HepG2 (cell line): ENCODE data around the gene SAPCD1. TPM values are rescaled to one million over a fixed set of nuclear protein-coding genes. Genes with fewer than 3 reads are reported as not detected.

Experiments
- ATAC-seq: fragments of 200-7000 bp; cut with Tn5 transposase; 3 replicates; pipeline ENCODE4 v1.9.1; 2020; ENCODE audit warnings: mild to moderate bottlenecking, moderate library complexity
- BruUV-seq: library from RNA; stranded (reverse); fragments of 400-500 nt; replicated peaks from 2 replicates; lab custom pipeline; 2021; lab: Mats Ljungman, UMichigan
- CTCF ChIA-PET: fragments of 300-600 bp; formaldehyde crosslinking; extraction: SDS; loops from one replicate; lab custom pipeline; 2021; ENCODE audit warnings: low total read pairs, inconsistent platforms, low intra/inter-chr PET ratio; lab: Yijun Ruan, JAX
- POLR2A ChIA-PET: fragments of 350-600 bp; sonication (Branson Sonifier 250); formaldehyde crosslinking; loops from one replicate; lab custom pipeline; 2020; ENCODE audit warnings: antibody characterized with exemption, inconsistent platforms; lab: Yijun Ruan, JAX
- DNase-seq: peaks from one replicate; pipeline ENCODE4 v3.0.0-alpha.2; 2015; ENCODE audit warnings: low spot score
- FAIRE-seq: peaks from 3 replicates; lab custom pipeline; 2011; peaks lifted over from hg19 to GRCh38; lab: Jason Lieb, UNC
- H2AFZ ChIP-seq: one replicate; pipeline ENCODE4 v1.6.1; 2011; ENCODE audit warnings: low read length, inconsistent platforms
- H3K27ac ChIP-seq: fragments of 300-600 bp; 3 replicates; pipeline ENCODE4 v1.8.0; 2011; ENCODE audit warnings: mixed run types, mild to moderate bottlenecking, mixed read lengths, low read length, inconsistent platforms; ENCODE audit not compliant: insufficient read depth; ENCODE audit errors: extremely low read length
- H3K27me3 ChIP-seq, 2 experiments: fragments of 200-600 bp in 1 of 2; 2 replicates in 1 of 2; 3 replicates in 1 of 2; pipeline versions ENCODE4 v1.6.0 to v1.8.0; 2011; ENCODE audit warnings: low read length in 2 of 2, mild to moderate bottlenecking in 2 of 2, moderate library complexity in 2 of 2, inconsistent platforms in 1 of 2; ENCODE audit not compliant: insufficient read depth in 2 of 2, control insufficient read depth in 1 of 2
- H3K36me3 ChIP-seq, 2 experiments: fragments of 200-600 bp in 1 of 2; replicated peaks in 1 of 2; 2 replicates in 1 of 2; 3 replicates in 1 of 2; pipeline versions ENCODE4 v1.5.1 to v1.8.0; 2011; ENCODE audit warnings: low read length in 2 of 2, inconsistent platforms in 1 of 2; ENCODE audit not compliant: insufficient read depth in 2 of 2, control insufficient read depth in 1 of 2
- H3K4me1 ChIP-seq: 2 replicates; pipeline ENCODE4 v1.5.1; 2012; ENCODE audit warnings: low read length, inconsistent platforms; ENCODE audit not compliant: insufficient read depth
- H3K4me2 ChIP-seq: 2 replicates; pipeline ENCODE4 v1.6.0; 2011; ENCODE audit warnings: low read depth, low read length, inconsistent platforms
- H3K4me3 ChIP-seq, 3 experiments: fragments of 200-600 bp in 1 of 3; sonication (generic), shearing (Covaris generic) in 1 of 3; replicated peaks in 1 of 3; 2 replicates each; pipeline ENCODE4 v1.5.1; 2011 to 2016; ENCODE audit warnings: low read length in 3 of 3, inconsistent platforms in 2 of 3, low read depth in 2 of 3, mild to moderate bottlenecking in 2 of 3, control low read depth in 1 of 3, mixed read lengths in 1 of 3; ENCODE audit not compliant: insufficient read depth in 1 of 3
- H3K79me2 ChIP-seq: one replicate; pipeline ENCODE4 v1.6.1; 2011; ENCODE audit warnings: low read length, inconsistent platforms; ENCODE audit not compliant: insufficient read depth
- H3K9ac ChIP-seq: 2 replicates; pipeline ENCODE4 v1.6.0; 2011; ENCODE audit warnings: mild to moderate bottlenecking, low read depth, low read length, inconsistent platforms; ENCODE audit not compliant: insufficient read depth
- H3K9me3 ChIP-seq: 2 replicates; pipeline ENCODE4 v1.5.1; 2012; ENCODE audit warnings: mild to moderate bottlenecking, low read length
- H4K20me1 ChIP-seq: 2 replicates; pipeline ENCODE4 v1.6.0; 2011; ENCODE audit warnings: inconsistent platforms, mild to moderate bottlenecking, low read length, moderate library complexity; ENCODE audit not compliant: insufficient read depth
- GLI4 ChIP-seq: sonication (generic); formaldehyde crosslinking; IDR thresholded peaks from 2 replicates; pipeline ENCODE4 v1.5.1; 2020; ENCODE audit warnings: missing genetic modification reagents, mild to moderate bottlenecking, moderate library complexity, borderline replicate concordance
- HOXA3 ChIP-seq: sonication (generic); formaldehyde crosslinking; IDR thresholded peaks from 2 replicates; pipeline ENCODE4 v1.5.0; 2020; ENCODE audit warnings: missing genetic modification reagents
- KAT8 ChIP-seq: IDR thresholded peaks from 2 replicates; pipeline ENCODE4 v1.6.1; 2016; ENCODE audit warnings: missing genetic modification reagents, missing compliant biosample characterization
- POLR2G ChIP-seq: fragments of 200-400 bp; formaldehyde crosslinking; IDR thresholded peaks from 2 replicates; pipeline ENCODE4 v1.6.1; 2018; ENCODE audit warnings: mild to moderate bottlenecking, low read depth, low read length, moderate library complexity
- RBFOX2 ChIP-seq: fragments of 200-400 bp; formaldehyde crosslinking; IDR thresholded peaks from 2 replicates; pipeline ENCODE4 v1.6.1; 2017; ENCODE audit warnings: low read depth, mild to moderate bottlenecking, low read length
- TBP ChIP-seq: sonication (generic); formaldehyde crosslinking; IDR thresholded peaks from 2 replicates; pipeline ENCODE4 v1.5.0; 2020; ENCODE audit warnings: missing genetic modification reagents
- WGBS: methylation state at CpG from one replicate; pipeline ENCODE4 v1.1.6; 2017; ENCODE audit warnings: low lambda C conversion rate; 5-methylcytosine and 5-hydroxymethylcytosine counted together
- in situ Hi-C: cut with HindIII; loops from 2 replicates; pipeline ENCODE4 v1.10.0; 2017; ENCODE audit warnings: low pct_unique_long_range_greater_than_20kb; ENCODE audit not compliant: extremely low pct_ligation_motif_present
- intact Hi-C: fragments of 100-400 bp; cut with micrococcal nuclease; formaldehyde crosslinking; loops from one replicate; pipeline ENCODE4 v1.10.0; 2022; ENCODE audit not compliant: unreplicated experiment
- polyA plus RNA-seq, 8 experiments: library from polyadenylated mRNA; depleted of rRNA in 3 of 8; stranded (reverse) in 7 of 8; unstranded in 1 of 8; fragments of >200 nt; fragmentation: Illumina TruSeq in 4 of 8; extraction: Trizol in 4 of 8; gene quantifications; 2 replicates each; pipeline versions ENCODE4 v1.2.1 to v1.2.3, GENCODE V29; 2011 to 2016; ENCODE audit warnings: low read depth in 4 of 8, missing spikeins in 1 of 8, mixed read lengths in 1 of 8; ENCODE audit not compliant: insufficient read depth in 1 of 8
- total RNA-seq, 5 experiments: library from RNA; depleted of rRNA; stranded (reverse); fragments of >200 nt; fragmentation: Illumina TruSeq; extraction: Trizol; gene quantifications; 2 replicates each; pipeline ENCODE4 v1.2.3, GENCODE V29; 2016; ENCODE audit warnings: low read depth in 1 of 5
- TF ChIP-seq, protein P1 (sequence below), 2 experiments: sonication (generic) in 1 of 2; formaldehyde crosslinking in 1 of 2; IDR thresholded peaks; 2 replicates each; pipeline versions ENCODE4 v1.4.0 to v1.6.1; 2018 to 2020; ENCODE audit warnings: missing genetic modification reagents in 2 of 2, borderline replicate concordance in 1 of 2, low read depth in 1 of 2, mild to moderate bottlenecking in 1 of 2, missing biosample characterization in 1 of 2

SAPCD1 gene
- total and polyA plus RNA-seq, 2 of the 13 experiments (the other 11 are each of a cell fraction or from before 2014, with no cell fraction given): 2.5 to 3.9 TPM

DNA sequence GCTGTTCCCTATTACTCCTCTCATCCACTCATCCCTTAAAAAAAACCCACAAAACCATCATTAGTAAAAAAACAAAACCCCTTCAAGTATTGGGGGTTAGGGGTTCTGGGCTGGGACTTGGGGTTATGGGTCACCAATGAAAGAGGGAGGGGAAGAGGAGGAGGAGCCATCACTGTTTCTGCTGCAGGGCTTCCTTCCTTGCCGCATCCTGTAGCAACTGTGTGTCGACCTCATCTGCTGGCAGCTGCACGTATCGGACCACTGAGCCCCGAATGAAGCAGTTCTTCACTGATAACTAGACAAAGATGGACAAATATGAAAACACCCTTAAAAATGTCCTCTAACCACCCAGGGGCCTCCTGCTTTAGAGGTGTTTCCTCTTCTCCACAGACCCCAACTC is 35.1 kb downstream of the SAPCD1 start:
- FAIRE-seq (no peak), ATAC-seq (no peak), DNase-seq (no peak)
- Histone ChIP-seq H3K27ac (no peak overlapping the region), H3K4me3 (no peak overlapping the region), H4K20me1 (no peaks in the 10 kb centered on the region), H3K27me3 (no peaks in the 10 kb centered on the region; a peak in 1 of 5 replicates), H2AFZ (no peak overlapping the region), H3K9ac (no peak overlapping the region), H3K79me2 (peaks cover 22% of the 10 kb centered on the region), H3K4me2 (no peak overlapping the region), H3K9me3 (no peaks in the 10 kb centered on the region), H3K36me3 (peaks cover 0 to 18% of the 10 kb centered on the region in 2 experiments; a peak in 4 of 5 replicates), H3K4me1 (peaks cover 25% of the 10 kb centered on the region)
- no peak for TF ChIP-seq KAT8 (CRISPR knock-in tag)
- no peak for TF ChIP-seq TBP (CRISPR knock-in tag)
- TF ChIP-seq RBFOX2: 0 out of 2 replicates have a peak, but pooled peaks have one; percentile 13
- TF ChIP-seq HOXA3 (CRISPR knock-in tag): no peak
- TF ChIP-seq POLR2G: no peak
- TF ChIP-seq GLI4 (CRISPR knock-in tag): no peak
- intact Hi-C loops: no loop called here
- no TSS peak for BruUV-seq
- 98% methylated on average over 5 of the region's 5 CpGs for WGBS
- in situ Hi-C loops: no loop called here
- ChIA-PET POLR2A (interaction anchor here (1.1 to 4.3 kb wide), 3 partner anchors 9 to 60 kb away, joined by 3 to 47 read pairs (median 6); partner anchors contain the start of genes CLIC1, LSM2 and MSH5), CTCF (no interaction called here)

DNA sequence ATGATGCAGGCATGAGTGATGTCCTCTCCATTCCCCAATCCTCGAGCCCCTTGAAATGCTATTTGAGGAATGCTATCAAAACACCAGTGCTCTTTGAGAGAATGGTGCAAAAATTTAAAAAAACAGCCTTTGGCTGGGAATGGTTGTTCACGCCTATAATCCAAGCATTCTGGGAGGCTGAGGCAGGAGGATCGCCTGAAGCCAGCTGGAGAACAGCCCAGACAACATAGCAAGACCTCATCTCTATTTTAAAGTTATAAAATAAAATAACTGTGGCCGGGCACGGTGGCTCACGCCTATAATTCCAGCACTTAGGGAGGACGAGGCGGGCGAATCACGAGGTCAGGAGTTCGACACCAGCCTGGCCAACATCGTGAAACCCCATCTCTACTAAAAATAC is 37.3 kb downstream of the SAPCD1 start:
- intact Hi-C loops: no loop called here
- Histone ChIP-seq H3K9ac (no peak overlapping the region), H3K4me1 (peaks cover 6% of the 10 kb centered on the region), H4K20me1 (no peaks in the 10 kb centered on the region), H3K79me2 (peaks cover 7% of the 10 kb centered on the region), H3K36me3 (peaks cover 0 to 20% of the 10 kb centered on the region in 2 experiments; a peak in 3 of 5 replicates), H3K27ac (no peak overlapping the region), H3K27me3 (no peaks in the 10 kb centered on the region; a peak in 1 of 5 replicates), H2AFZ (no peak overlapping the region), H3K4me3 (no peak overlapping the region), H3K9me3 (no peaks in the 10 kb centered on the region), H3K4me2 (no peak overlapping the region)
- ATAC-seq (no peak), DNase-seq (no peak), FAIRE-seq (no peak)
- in situ Hi-C loops: no loop called here
- BruUV-seq: no TSS peak
- CTCF ChIA-PET: no interaction called here
- POLR2A ChIA-PET: interaction anchor here (1.2 to 1.5 kb wide), 2 partner anchors 7 to 28 kb away, joined by 5 to 6 read pairs; partner anchors contain the start of genes HSPA1B and LSM2
- TF ChIP-seq, protein P1, sequence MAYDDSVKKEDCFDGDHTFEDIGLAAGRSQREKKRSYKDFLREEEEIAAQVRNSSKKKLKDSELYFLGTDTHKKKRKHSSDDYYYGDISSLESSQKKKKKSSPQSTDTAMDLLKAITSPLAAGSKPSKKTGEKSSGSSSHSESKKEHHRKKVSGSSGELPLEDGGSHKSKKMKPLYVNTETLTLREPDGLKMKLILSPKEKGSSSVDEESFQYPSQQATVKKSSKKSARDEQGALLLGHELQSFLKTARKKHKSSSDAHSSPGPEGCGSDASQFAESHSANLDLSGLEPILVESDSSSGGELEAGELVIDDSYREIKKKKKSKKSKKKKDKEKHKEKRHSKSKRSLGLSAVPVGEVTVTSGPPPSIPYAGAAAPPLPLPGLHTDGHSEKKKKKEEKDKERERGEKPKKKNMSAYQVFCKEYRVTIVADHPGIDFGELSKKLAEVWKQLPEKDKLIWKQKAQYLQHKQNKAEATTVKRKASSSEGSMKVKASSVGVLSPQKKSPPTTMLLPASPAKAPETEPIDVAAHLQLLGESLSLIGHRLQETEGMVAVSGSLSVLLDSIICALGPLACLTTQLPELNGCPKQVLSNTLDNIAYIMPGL (CRISPR knock-in tag; IDR thresholded peaks at IDR 0.05; ENCODE audit: borderline replicate concordance in 1 of 2, low read depth in 1 of 2): no peak
- 97% methylated on average over 12 of the region's 12 CpGs for WGBS
